ENCODE measurements around the gene SLC4A7. TPM values are rescaled to one million over a fixed set of nuclear protein-coding genes. Genes with fewer than 3 reads are reported as not detected.
A peak's percentile ranks its signal among the peaks of the same experiment; 100 is the strongest.

SLC4A7 gene
- total RNA-seq, 1 donor: 281 TPM

- Histone ChIP-seq H3K4me2 (ENCODE audit: insufficient read depth, low read length) (no peak overlapping the region), H3K4me1 (ENCODE audit: insufficient read depth, low read length) (peaks cover 21% of the 10 kb centered on the region), H3K27ac (ENCODE audit: low read depth, low read length) (no peak overlapping the region), H2AFZ (ENCODE audit: low read length) (peak overlapping the region; percentile 71), H3K4me3 (ENCODE audit: insufficient read depth, low read length) (no peak overlapping the region), H3K9me3 (ENCODE audit: low read depth, low read length) (no peaks in the 10 kb centered on the region), H3K36me3 (ENCODE audit: insufficient read depth, low read length) (no peaks in the 10 kb centered on the region), H3K27me3 (ENCODE audit: insufficient read depth, low read length) (no peaks in the 10 kb centered on the region), H4K20me1 (ENCODE audit: insufficient read depth, low read length) (no peaks in the 10 kb centered on the region), H3K79me2 (ENCODE audit: insufficient read depth, low read length) (no peaks in the 10 kb centered on the region)
- TF ChIP-seq CTCF (IDR thresholded peaks at IDR 0.05; ENCODE audit: extremely low read depth, low read depth, low read length): no peak
- no peak for DNase-seq (ENCODE audit: insufficient read length, low spot score, missing footprints)
Measured at GRCh38 chr3:27511724-27512422, 27.7 kb upstream of the SLC4A7 start.

- no peaks in the 10 kb centered on the region for H3K79me2 ChIP-seq (ENCODE audit: insufficient read depth, low read length)
- H3K36me3 ChIP-seq (ENCODE audit: insufficient read depth, low read length): no peaks in the 10 kb centered on the region
- no peak for TF ChIP-seq CTCF (IDR thresholded peaks at IDR 0.05; ENCODE audit: extremely low read depth, low read depth, low read length)
- no peaks in the 10 kb centered on the region for H4K20me1 ChIP-seq (ENCODE audit: insufficient read depth, low read length)
- H3K27me3 ChIP-seq (ENCODE audit: insufficient read depth, low read length): no peaks in the 10 kb centered on the region
- no peak overlapping the region for H2AFZ ChIP-seq (ENCODE audit: low read length)
- H3K4me2 ChIP-seq (ENCODE audit: insufficient read depth, low read length): no peak overlapping the region
- H3K27ac ChIP-seq (ENCODE audit: low read depth, low read length): no peak overlapping the region
- no peak for DNase-seq (ENCODE audit: insufficient read length, low spot score, missing footprints)
- H3K4me1 ChIP-seq (ENCODE audit: insufficient read depth, low read length): peaks cover 34% of the 10 kb centered on the region
- no peaks in the 10 kb centered on the region for H3K9me3 ChIP-seq (ENCODE audit: low read depth, low read length)
- H3K4me3 ChIP-seq (ENCODE audit: insufficient read depth, low read length): no peak overlapping the region
Measured at GRCh38 chr3:27509376-27509775, 25.2 kb upstream of the SLC4A7 start.

GRCh38 chr3:27508424-27508823 is 24.2 kb upstream of the SLC4A7 start:
- Histone ChIP-seq H3K36me3 (ENCODE audit: insufficient read depth, low read length) (no peaks in the 10 kb centered on the region), H4K20me1 (ENCODE audit: insufficient read depth, low read length) (no peaks in the 10 kb centered on the region), H2AFZ (ENCODE audit: low read length) (no peak overlapping the region), H3K27ac (ENCODE audit: low read depth, low read length) (peak overlapping the region; percentile 56), H3K4me1 (ENCODE audit: insufficient read depth, low read length) (peaks cover 42% of the 10 kb centered on the region), H3K4me3 (ENCODE audit: insufficient read depth, low read length) (no peak overlapping the region), H3K4me2 (ENCODE audit: insufficient read depth, low read length) (peak overlapping the region; percentile 16), H3K9me3 (ENCODE audit: low read depth, low read length) (no peaks in the 10 kb centered on the region), H3K27me3 (ENCODE audit: insufficient read depth, low read length) (no peaks in the 10 kb centered on the region), H3K79me2 (ENCODE audit: insufficient read depth, low read length) (no peaks in the 10 kb centered on the region)
- peak; percentile 77 for DNase-seq (ENCODE audit: insufficient read length, low spot score, missing footprints)
- no peak for TF ChIP-seq CTCF (IDR thresholded peaks at IDR 0.05; ENCODE audit: extremely low read depth, low read depth, low read length)

GRCh38 chr3:27507515-27508266 is 23.5 kb upstream of the SLC4A7 start:
- peaks cover 42% of the 10 kb centered on the region for H3K4me1 ChIP-seq (ENCODE audit: insufficient read depth, low read length)
- no peak for DNase-seq (ENCODE audit: insufficient read length, low spot score, missing footprints)
- H2AFZ ChIP-seq (ENCODE audit: low read length): no peak overlapping the region
- H4K20me1 ChIP-seq (ENCODE audit: insufficient read depth, low read length): no peaks in the 10 kb centered on the region
- no peaks in the 10 kb centered on the region for H3K9me3 ChIP-seq (ENCODE audit: low read depth, low read length)
- H3K27ac ChIP-seq (ENCODE audit: low read depth, low read length): peak overlapping the region; percentile 56
- H3K27me3 ChIP-seq (ENCODE audit: insufficient read depth, low read length): no peaks in the 10 kb centered on the region
- H3K79me2 ChIP-seq (ENCODE audit: insufficient read depth, low read length): no peaks in the 10 kb centered on the region
- H3K4me2 ChIP-seq (ENCODE audit: insufficient read depth, low read length): no peak overlapping the region
- no peak overlapping the region for H3K4me3 ChIP-seq (ENCODE audit: insufficient read depth, low read length)
- no peaks in the 10 kb centered on the region for H3K36me3 ChIP-seq (ENCODE audit: insufficient read depth, low read length)
- no peak for TF ChIP-seq CTCF (IDR thresholded peaks at IDR 0.05; ENCODE audit: extremely low read depth, low read depth, low read length)
